Peyer's patch (tissue), 4 donors: ENCODE measurements around the gene RBM33.

Source experiments
- POLR2A ChIP-seq, 2 donors: fragments of 450-650 bp; IDR thresholded peaks; one replicate each; pipeline ENCODE4 v1.5.1; 2017; ENCODE audit warnings: antibody characterized with exemption in 2 of 2, mild to moderate bottlenecking in 2 of 2, moderate library complexity in 2 of 2
- TF ChIP-seq, protein P1 (sequence below), 6 experiments: fragments of 450-650 bp in 4 of 6; fragments of 200-600 bp in 2 of 6; sonication (generic) in 1 of 6; IDR thresholded peaks; one replicate each; pipeline ENCODE4 v1.5.1; 2017 to 2019; ENCODE audit warnings: antibody characterized with exemption in 6 of 6, mild to moderate bottlenecking in 3 of 6, moderate library complexity in 1 of 6

DNA sequence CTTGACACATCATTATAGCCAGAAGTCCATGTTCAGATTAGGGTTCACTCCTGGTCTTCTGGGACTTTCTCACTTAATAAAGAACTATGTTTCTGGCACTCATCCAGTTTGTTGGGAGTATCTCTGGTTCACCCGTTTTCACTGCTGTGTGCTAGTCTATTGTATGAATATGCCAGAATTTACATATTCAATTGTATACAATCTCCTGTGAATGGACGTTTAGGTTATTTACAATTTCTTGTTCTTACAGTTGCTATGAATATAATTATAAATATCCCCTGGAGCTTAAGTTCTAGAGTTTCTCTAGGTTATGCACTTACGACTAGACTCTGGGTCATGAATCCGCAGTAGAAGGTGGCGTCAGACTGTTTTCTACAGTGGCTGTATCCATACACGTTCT, 20.0 kb upstream of the RBM33 start:
- TF ChIP-seq, protein P1, sequence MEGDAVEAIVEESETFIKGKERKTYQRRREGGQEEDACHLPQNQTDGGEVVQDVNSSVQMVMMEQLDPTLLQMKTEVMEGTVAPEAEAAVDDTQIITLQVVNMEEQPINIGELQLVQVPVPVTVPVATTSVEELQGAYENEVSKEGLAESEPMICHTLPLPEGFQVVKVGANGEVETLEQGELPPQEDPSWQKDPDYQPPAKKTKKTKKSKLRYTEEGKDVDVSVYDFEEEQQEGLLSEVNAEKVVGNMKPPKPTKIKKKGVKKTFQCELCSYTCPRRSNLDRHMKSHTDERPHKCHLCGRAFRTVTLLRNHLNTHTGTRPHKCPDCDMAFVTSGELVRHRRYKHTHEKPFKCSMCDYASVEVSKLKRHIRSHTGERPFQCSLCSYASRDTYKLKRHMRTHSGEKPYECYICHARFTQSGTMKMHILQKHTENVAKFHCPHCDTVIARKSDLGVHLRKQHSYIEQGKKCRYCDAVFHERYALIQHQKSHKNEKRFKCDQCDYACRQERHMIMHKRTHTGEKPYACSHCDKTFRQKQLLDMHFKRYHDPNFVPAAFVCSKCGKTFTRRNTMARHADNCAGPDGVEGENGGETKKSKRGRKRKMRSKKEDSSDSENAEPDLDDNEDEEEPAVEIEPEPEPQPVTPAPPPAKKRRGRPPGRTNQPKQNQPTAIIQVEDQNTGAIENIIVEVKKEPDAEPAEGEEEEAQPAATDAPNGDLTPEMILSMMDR (IDR thresholded peaks at IDR 0.05), result no peak
- TF ChIP-seq POLR2A (IDR thresholded peaks at IDR 0.05), result no peak
